Hepatocyte (in vitro differentiated cells): Measurements from ENCODE around the gene DBNDD2. TPM values are rescaled to one million over a fixed set of nuclear protein-coding genes. Genes with fewer than 3 reads are reported as not detected.
A peak's percentile ranks its signal among the peaks of the same experiment; 100 is the strongest.

Experiments
- DNase-seq: peaks from one replicate; pipeline ENCODE4 v3.0.0-alpha.2; 2016; ENCODE audit warnings: low spot score
- H2AFZ ChIP-seq: fragments of 200-600 bp; sonication (generic); 2 replicates; pipeline ENCODE4 v1.6.0; 2016; ENCODE audit warnings: antibody characterized with exemption, mild to moderate bottlenecking
- H3K27ac ChIP-seq: fragments of 200-600 bp; sonication (generic); 2 replicates; pipeline ENCODE4 v1.5.1; 2016; ENCODE audit warnings: mild to moderate bottlenecking
- H3K27me3 ChIP-seq: fragments of 200-600 bp; sonication (generic); 2 replicates; pipeline ENCODE4 v1.6.1; 2016
- H3K36me3 ChIP-seq: fragments of 200-600 bp; sonication (generic); replicated peaks from 2 replicates; pipeline ENCODE4 v1.5.1; 2016; ENCODE audit warnings: low read depth; ENCODE audit not compliant: insufficient read depth
- H3K4me1 ChIP-seq: fragments of 200-600 bp; sonication (generic); 2 replicates; pipeline ENCODE4 v1.5.1; 2016; ENCODE audit warnings: mild to moderate bottlenecking, moderate library complexity; ENCODE audit not compliant: insufficient read depth
- H3K4me2 ChIP-seq: fragments of 200-600 bp; sonication (generic); 2 replicates; pipeline ENCODE4 v1.6.0; 2016
- H3K4me3 ChIP-seq: fragments of 200-600 bp; sonication (generic); 2 replicates; pipeline ENCODE4 v1.5.1; 2016; ENCODE audit warnings: mild to moderate bottlenecking
- H3K79me2 ChIP-seq: fragments of 200-600 bp; sonication (generic); 2 replicates; pipeline ENCODE4 v1.6.0; 2017; ENCODE audit warnings: mild to moderate bottlenecking
- H3K9me2 ChIP-seq: fragments of 200-600 bp; sonication (generic); replicated peaks from 2 replicates; pipeline ENCODE4 v1.6.0; 2017; ENCODE audit warnings: mild to moderate bottlenecking; ENCODE audit not compliant: insufficient read depth
- H3K9me3 ChIP-seq: fragments of 200-600 bp; sonication (generic); 2 replicates; pipeline ENCODE4 v1.5.1; 2016; ENCODE audit warnings: low read depth, mild to moderate bottlenecking
- H4K20me1 ChIP-seq: fragments of 200-600 bp; sonication (generic); 2 replicates; pipeline ENCODE4 v1.6.0; 2016; ENCODE audit warnings: mild to moderate bottlenecking; ENCODE audit not compliant: insufficient read depth, poor library complexity, severe bottlenecking
- EZH2 ChIP-seq: fragments of 200-600 bp; sonication (generic); IDR thresholded peaks from 2 replicates; pipeline ENCODE4 v1.6.1; 2016; ENCODE audit warnings: antibody characterized with exemption, mild to moderate bottlenecking, borderline replicate concordance
- EZH2phosphoT487 ChIP-seq: fragments of 200-600 bp; sonication (generic); IDR thresholded peaks from one replicate; pipeline ENCODE4 v1.6.1; 2018; ENCODE audit warnings: antibody characterized with exemption, mild to moderate bottlenecking, low read depth, moderate library complexity; ENCODE audit not compliant: unreplicated experiment, severe bottlenecking
- WGBS: methylation state at CpG from one replicate; pipeline ENCODE4 v1.1.6; 2016; ENCODE audit warnings: low lambda C conversion rate; ENCODE audit errors: missing lambda C conversion rate; 5-methylcytosine and 5-hydroxymethylcytosine counted together
- polyA plus RNA-seq: library from polyadenylated mRNA; unstranded; fragments of >200 nt; fragmentation: Nextera tagmentation; extraction: Ambion mirVana; gene quantifications from 2 replicates; pipeline ENCODE4 v1.2.1, GENCODE V29; 2016
- total RNA-seq: library from RNA; depleted of rRNA; stranded (reverse); fragments of >200 nt; gene quantifications from 2 replicates; pipeline ENCODE4 v1.2.3, GENCODE V29; 2014
- TF ChIP-seq, protein P1 (sequence below): fragments of 200-600 bp; sonication (generic); IDR thresholded peaks from 2 replicates; pipeline ENCODE4 v1.5.1; 2016; ENCODE audit warnings: antibody characterized with exemption, mild to moderate bottlenecking; ENCODE audit not compliant: poor library complexity

DBNDD2 gene
- total and polyA plus RNA-seq, 2 experiments from 2014 or later, result 11.1 to 12.8 TPM

DNA sequence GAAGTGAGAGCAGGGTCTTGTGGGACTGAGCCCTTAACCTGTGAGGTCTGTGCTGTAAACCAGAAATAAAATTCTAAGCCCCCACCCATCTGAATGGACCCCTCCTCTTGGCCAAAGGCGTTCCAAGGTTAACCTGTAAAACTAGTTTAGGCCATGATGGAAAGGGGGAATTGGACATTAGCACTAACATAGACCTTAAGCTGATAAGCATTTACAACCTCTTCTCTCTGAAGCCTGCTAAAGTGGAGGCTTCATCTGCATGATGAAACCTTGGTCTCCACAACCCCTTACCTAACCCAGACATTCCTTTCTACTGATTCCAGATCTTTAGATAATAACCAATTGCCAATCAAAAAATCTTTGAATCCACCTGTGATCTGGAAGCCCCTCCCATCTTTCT, 33.7 kb downstream of the DBNDD2 start:
- Histone ChIP-seq H4K20me1 (no peaks in the 10 kb centered on the region), H3K9me3 (no peaks in the 10 kb centered on the region), H3K27ac (peak overlapping the region; percentile 80), H3K4me1 (peaks cover 3% of the 10 kb centered on the region), H3K27me3 (no peaks in the 10 kb centered on the region), H3K79me2 (no peaks in the 10 kb centered on the region), H3K36me3 (no peaks in the 10 kb centered on the region), H3K4me3 (no peak overlapping the region), H2AFZ (no peak overlapping the region), H3K4me2 (no peak overlapping the region), H3K9me2 (no peaks in the 10 kb centered on the region)
- WGBS, result 16% methylated on average over 1 of the region's 1 CpG
- DNase-seq, result peak; percentile 21
- TF ChIP-seq EZH2, result no peak
- TF ChIP-seq, protein P1, sequence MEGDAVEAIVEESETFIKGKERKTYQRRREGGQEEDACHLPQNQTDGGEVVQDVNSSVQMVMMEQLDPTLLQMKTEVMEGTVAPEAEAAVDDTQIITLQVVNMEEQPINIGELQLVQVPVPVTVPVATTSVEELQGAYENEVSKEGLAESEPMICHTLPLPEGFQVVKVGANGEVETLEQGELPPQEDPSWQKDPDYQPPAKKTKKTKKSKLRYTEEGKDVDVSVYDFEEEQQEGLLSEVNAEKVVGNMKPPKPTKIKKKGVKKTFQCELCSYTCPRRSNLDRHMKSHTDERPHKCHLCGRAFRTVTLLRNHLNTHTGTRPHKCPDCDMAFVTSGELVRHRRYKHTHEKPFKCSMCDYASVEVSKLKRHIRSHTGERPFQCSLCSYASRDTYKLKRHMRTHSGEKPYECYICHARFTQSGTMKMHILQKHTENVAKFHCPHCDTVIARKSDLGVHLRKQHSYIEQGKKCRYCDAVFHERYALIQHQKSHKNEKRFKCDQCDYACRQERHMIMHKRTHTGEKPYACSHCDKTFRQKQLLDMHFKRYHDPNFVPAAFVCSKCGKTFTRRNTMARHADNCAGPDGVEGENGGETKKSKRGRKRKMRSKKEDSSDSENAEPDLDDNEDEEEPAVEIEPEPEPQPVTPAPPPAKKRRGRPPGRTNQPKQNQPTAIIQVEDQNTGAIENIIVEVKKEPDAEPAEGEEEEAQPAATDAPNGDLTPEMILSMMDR, result no peak
- TF ChIP-seq EZH2phosphoT487, result no peak

DNA sequence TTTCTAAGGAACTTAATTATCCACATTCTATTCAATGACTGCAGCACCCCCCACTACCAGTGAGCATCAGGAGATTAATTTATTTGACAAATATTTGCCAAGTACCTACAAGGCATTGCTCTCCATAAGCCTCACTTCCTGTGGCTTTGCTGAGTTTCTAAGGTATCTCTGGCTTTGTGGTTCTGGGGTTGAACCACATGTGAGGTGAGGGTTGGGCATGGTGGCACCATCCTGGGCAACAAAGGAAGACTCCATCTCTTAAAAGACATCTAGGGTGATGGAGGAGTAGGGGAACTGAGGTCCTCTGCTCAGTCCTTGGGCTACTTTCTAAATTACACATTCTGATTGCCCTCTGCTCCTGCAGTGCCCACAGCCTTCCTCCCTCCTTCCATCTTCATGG, 36.0 kb downstream of the DBNDD2 start:
- Histone ChIP-seq H3K4me3 (no peak overlapping the region), H3K27me3 (no peaks in the 10 kb centered on the region), H4K20me1 (no peaks in the 10 kb centered on the region), H3K79me2 (no peaks in the 10 kb centered on the region), H3K4me2 (no peak overlapping the region), H3K36me3 (no peaks in the 10 kb centered on the region), H2AFZ (no peak overlapping the region), H3K27ac (peak overlapping the region; percentile 37), H3K4me1 (peaks cover 3% of the 10 kb centered on the region), H3K9me3 (no peaks in the 10 kb centered on the region), H3K9me2 (no peaks in the 10 kb centered on the region)
- no peak for DNase-seq
- TF ChIP-seq, protein P1, result no peak
- TF ChIP-seq EZH2 (no peak), EZH2phosphoT487 (no peak)

DNA sequence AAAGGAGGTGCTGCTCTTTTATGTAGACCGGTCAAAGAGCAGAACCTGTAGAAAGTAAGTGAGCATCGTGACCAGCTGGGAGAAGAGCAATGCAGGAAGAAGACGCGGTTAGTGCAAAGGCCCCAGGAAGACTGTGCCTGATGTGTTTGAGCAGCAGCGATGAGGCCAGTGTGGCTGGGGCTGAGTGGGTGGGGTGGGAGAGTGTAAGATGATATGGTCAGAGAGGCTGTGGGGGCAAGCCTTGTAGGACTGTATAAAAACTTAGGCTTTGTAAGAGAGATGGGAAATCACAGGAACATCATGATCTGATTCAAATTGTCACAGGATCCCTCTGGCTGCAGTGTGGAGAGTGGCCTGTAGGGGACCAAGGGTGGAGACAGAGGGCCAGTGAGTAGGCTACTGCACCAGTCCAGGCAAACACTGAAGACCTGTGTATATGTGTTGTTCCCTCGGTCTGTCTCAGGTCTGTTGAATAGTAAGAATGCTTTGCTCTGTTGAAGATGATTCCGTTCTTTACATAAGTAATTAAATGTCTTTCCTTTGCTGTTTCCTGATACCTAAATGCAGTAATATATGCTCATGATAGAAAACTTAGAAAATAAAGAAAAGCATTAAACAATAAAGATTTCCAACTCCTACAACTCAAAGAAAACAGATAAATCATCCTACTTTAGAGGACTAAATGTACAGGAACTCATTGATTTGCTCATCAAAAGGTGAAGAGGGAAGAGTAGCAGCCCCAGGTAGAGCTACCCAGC, 37.9 kb downstream of the DBNDD2 start:
- Histone ChIP-seq H3K9me3 (no peaks in the 10 kb centered on the region), H3K27me3 (no peaks in the 10 kb centered on the region), H2AFZ (no peak overlapping the region), H3K4me1 (peaks cover 3% of the 10 kb centered on the region), H3K27ac (no peak overlapping the region), H3K79me2 (no peaks in the 10 kb centered on the region), H4K20me1 (no peaks in the 10 kb centered on the region), H3K36me3 (no peaks in the 10 kb centered on the region), H3K9me2 (no peaks in the 10 kb centered on the region), H3K4me2 (no peak overlapping the region), H3K4me3 (no peak overlapping the region)
- WGBS, result 63% methylated on average over 7 of the region's 7 CpGs
- DNase-seq, result no peak
- TF ChIP-seq, protein P1, result peak; percentile 30
- no peak for TF ChIP-seq EZH2
- TF ChIP-seq EZH2phosphoT487, result no peak
